ENCODE data around the gene CCL15. TPM values are rescaled to one million over a fixed set of nuclear protein-coding genes. Genes with fewer than 3 reads are reported as not detected.

CCL15 gene
- total and polyA plus RNA-seq, 2 of the 13 experiments (the other 11 are each of a cell fraction or from before 2014, with no cell fraction given) = 29.2 to 45.9 TPM

DNA sequence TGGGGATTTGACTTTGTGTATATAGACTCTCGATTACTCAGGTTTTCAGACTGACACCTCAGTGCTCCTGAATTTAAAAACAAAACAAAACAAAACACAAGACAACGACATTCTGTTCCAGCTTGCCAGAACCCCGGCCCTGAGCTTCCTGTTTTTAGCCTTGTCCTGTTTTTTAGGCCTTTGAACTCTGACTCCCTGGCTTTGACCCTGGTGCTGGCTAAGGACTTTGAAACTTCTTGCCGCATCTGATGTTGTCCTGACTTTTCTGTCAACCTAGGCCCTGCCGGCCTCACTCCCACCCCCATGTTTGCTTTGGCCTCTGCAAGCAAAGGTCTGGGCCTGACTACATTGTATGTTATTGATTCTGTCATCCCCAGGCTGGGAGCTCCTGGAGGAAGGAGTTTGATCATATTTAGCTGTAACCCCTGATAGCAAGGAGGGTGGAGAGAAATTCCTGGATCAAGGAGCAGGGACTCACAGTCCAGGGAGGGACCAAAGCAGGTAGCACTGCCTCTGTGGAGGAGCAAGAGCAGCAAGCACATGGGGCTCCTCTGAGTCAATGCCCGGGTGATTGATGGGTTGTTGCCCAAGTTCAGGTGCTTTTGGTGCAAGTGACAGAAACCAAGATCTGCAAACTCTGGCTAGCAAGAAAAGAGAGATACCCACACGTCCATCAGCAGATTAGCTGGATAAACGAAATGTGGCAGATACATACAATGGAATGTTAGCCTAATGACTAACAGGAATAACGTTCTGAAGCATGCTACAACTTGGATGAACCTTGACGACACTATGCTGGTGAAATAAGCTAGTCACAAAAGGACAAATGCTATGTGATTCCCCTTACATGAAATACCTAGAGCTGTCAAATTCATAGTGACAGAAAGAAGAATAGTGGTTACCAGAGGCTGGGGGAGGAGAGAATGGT is 27.8 kb downstream of the CCL15 start (continued):
- TF ChIP-seq HOXA3 (CRISPR knock-in tag; IDR thresholded peaks at IDR 0.05) (peak; percentile 88), ZFP62 (CRISPR knock-in tag; IDR thresholded peaks at IDR 0.05) (no peak), KDM2A (CRISPR knock-in tag; IDR thresholded peaks at IDR 0.05; ENCODE audit: borderline replicate concordance, low read depth) (peak; percentile 69; the same call in 1 of the 2 replicates), ZIK1 (CRISPR knock-in tag; IDR thresholded peaks at IDR 0.05; ENCODE audit: borderline replicate concordance, low read depth) (no peak; the same call in 1 of the 2 replicates), TCF7L2 (IDR thresholded peaks at IDR 0.05; ENCODE audit: low read depth, low read length) (peak; percentile 82), SIN3B (IDR thresholded peaks at IDR 0.05; ENCODE audit: low read length) (peak; percentile 23; the same call in 1 of the 2 replicates), ZNF678 (CRISPR knock-in tag; IDR thresholded peaks at IDR 0.05) (peak; percentile 57; the same call in 1 of the 2 replicates), SIX1 (CRISPR knock-in tag; IDR thresholded peaks at IDR 0.05; ENCODE audit: borderline replicate concordance) (peak; percentile 77; the same call in 1 of the 2 replicates), NCOA2 (CRISPR knock-in tag; IDR thresholded peaks at IDR 0.05) (peak; percentile 98), SOX6 (IDR thresholded peaks at IDR 0.05) (no peak), SOX6 (CRISPR knock-in tag; IDR thresholded peaks at IDR 0.05) (peak; percentile 97), ZC3H4 (CRISPR knock-in tag; IDR thresholded peaks at IDR 0.05; ENCODE audit: borderline replicate concordance) (peak; percentile 49; the same call in 1 of the 2 replicates), GATAD2A (CRISPR knock-in tag; IDR thresholded peaks at IDR 0.05) (peak; percentile 91), DNMT1 (CRISPR knock-in tag; IDR thresholded peaks at IDR 0.05) (0 out of 2 replicates have a peak, but pooled peaks have one; percentile 76), KDM5A (IDR thresholded peaks at IDR 0.05; ENCODE audit: borderline replicate concordance, low read length) (peak; percentile 37; the same call in 1 of the 2 replicates)
- TF ChIP-seq, protein P1, sequence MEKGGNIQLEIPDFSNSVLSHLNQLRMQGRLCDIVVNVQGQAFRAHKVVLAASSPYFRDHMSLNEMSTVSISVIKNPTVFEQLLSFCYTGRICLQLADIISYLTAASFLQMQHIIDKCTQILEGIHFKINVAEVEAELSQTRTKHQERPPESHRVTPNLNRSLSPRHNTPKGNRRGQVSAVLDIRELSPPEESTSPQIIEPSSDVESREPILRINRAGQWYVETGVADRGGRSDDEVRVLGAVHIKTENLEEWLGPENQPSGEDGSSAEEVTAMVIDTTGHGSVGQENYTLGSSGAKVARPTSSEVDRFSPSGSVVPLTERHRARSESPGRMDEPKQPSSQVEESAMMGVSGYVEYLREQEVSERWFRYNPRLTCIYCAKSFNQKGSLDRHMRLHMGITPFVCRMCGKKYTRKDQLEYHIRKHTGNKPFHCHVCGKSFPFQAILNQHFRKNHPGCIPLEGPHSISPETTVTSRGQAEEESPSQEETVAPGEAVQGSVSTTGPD (CRISPR knock-in tag; IDR thresholded peaks at IDR 0.05) = peak; percentile 97
- TF ChIP-seq, protein P2, sequence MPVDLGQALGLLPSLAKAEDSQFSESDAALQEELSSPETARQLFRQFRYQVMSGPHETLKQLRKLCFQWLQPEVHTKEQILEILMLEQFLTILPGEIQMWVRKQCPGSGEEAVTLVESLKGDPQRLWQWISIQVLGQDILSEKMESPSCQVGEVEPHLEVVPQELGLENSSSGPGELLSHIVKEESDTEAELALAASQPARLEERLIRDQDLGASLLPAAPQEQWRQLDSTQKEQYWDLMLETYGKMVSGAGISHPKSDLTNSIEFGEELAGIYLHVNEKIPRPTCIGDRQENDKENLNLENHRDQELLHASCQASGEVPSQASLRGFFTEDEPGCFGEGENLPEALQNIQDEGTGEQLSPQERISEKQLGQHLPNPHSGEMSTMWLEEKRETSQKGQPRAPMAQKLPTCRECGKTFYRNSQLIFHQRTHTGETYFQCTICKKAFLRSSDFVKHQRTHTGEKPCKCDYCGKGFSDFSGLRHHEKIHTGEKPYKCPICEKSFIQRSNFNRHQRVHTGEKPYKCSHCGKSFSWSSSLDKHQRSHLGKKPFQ (CRISPR knock-in tag; IDR thresholded peaks at IDR 0.05; ENCODE audit: insufficient replicate concordance) = no peak
- TF ChIP-seq, protein P3, sequence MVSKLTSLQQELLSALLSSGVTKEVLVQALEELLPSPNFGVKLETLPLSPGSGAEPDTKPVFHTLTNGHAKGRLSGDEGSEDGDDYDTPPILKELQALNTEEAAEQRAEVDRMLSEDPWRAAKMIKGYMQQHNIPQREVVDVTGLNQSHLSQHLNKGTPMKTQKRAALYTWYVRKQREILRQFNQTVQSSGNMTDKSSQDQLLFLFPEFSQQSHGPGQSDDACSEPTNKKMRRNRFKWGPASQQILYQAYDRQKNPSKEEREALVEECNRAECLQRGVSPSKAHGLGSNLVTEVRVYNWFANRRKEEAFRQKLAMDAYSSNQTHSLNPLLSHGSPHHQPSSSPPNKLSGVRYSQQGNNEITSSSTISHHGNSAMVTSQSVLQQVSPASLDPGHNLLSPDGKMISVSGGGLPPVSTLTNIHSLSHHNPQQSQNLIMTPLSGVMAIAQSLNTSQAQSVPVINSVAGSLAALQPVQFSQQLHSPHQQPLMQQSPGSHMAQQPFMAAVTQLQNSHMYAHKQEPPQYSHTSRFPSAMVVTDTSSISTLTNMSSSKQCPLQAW (CRISPR knock-in tag; IDR thresholded peaks at IDR 0.05) = peak; percentile 77; the same call in 1 of the 2 replicates
- TF ChIP-seq, protein P4, sequence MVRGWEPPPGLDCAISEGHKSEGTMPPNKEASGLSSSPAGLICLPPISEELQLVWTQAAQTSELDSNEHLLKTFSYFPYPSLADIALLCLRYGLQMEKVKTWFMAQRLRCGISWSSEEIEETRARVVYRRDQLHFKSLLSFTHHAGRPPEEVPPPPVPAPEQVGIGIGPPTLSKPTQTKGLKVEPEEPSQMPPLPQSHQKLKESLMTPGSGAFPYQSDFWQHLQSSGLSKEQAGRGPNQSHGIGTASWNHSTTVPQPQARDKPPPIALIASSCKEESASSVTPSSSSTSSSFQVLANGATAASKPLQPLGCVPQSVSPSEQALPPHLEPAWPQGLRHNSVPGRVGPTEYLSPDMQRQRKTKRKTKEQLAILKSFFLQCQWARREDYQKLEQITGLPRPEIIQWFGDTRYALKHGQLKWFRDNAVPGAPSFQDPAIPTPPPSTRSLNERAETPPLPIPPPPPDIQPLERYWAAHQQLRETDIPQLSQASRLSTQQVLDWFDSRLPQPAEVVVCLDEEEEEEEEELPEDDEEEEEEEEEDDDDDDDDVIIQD (CRISPR knock-in tag; IDR thresholded peaks at IDR 0.05; ENCODE audit: low read depth) = peak; percentile 63; the same call in 1 of the 2 replicates
- TF ChIP-seq, protein P5, sequence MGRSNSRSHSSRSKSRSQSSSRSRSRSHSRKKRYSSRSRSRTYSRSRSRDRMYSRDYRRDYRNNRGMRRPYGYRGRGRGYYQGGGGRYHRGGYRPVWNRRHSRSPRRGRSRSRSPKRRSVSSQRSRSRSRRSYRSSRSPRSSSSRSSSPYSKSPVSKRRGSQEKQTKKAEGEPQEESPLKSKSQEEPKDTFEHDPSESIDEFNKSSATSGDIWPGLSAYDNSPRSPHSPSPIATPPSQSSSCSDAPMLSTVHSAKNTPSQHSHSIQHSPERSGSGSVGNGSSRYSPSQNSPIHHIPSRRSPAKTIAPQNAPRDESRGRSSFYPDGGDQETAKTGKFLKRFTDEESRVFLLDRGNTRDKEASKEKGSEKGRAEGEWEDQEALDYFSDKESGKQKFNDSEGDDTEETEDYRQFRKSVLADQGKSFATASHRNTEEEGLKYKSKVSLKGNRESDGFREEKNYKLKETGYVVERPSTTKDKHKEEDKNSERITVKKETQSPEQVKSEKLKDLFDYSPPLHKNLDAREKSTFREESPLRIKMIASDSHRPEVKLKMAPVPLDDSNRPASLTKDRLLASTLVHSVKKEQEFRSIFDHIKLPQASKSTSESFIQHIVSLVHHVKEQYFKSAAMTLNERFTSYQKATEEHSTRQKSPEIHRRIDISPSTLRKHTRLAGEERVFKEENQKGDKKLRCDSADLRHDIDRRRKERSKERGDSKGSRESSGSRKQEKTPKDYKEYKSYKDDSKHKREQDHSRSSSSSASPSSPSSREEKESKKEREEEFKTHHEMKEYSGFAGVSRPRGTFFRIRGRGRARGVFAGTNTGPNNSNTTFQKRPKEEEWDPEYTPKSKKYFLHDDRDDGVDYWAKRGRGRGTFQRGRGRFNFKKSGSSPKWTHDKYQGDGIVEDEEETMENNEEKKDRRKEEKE (IDR thresholded peaks at IDR 0.05) = no peak
